Measurements from ENCODE around the gene DDRGK1. TPM values are rescaled to one million over a fixed set of nuclear protein-coding genes. Genes with fewer than 3 reads are reported as not detected.

DDRGK1 gene
- total and polyA plus RNA-seq, 2 of the 4 experiments (the other 2 are of a cell fraction), result 12.2 to 29.6 TPM

GRCh38 chr20:3233131-3233990, 28.9 kb upstream of the DDRGK1 start:
- Histone ChIP-seq H2BK20ac (ENCODE audit: low read depth, low read length) (no peak overlapping the region), H4K91ac (ENCODE audit: insufficient read depth, low read depth, low read length) (no peak overlapping the region), H3K23ac (ENCODE audit: low read depth, low read length) (no peak overlapping the region), H3K4me1 (ENCODE audit: control insufficient read depth, insufficient read depth, low read length) (no peaks in the 10 kb centered on the region), H3K9me1 (ENCODE audit: insufficient read depth, low read length) (no peaks in the 10 kb centered on the region), H3K27me3 (ENCODE audit: control insufficient read depth, insufficient read depth, low read length) (peaks cover 29% of the 10 kb centered on the region), H3K18ac (ENCODE audit: low read depth, low read length) (no peak overlapping the region), H2AK9ac (replicated peaks; ENCODE audit: low read depth, low read length, poor library complexity) (no peak overlapping the region), H3K4me3 (ENCODE audit: insufficient read depth, low read depth, low read length) (no peak overlapping the region), H2BK15ac (ENCODE audit: low read depth, low read length) (no peak overlapping the region), H3K9me3 (ENCODE audit: control insufficient read depth, insufficient read depth, low read length) (no peaks in the 10 kb centered on the region), H4K20me1 (ENCODE audit: insufficient read depth, low read length) (peaks cover 4% of the 10 kb centered on the region; the same call in 1 of the 2 replicates), H3K56ac (ENCODE audit: extremely low read depth, insufficient read depth, low read length) (no peak overlapping the region), H4K5ac (ENCODE audit: low read depth, low read length) (no peak overlapping the region), H3K27ac (ENCODE audit: insufficient read depth, low read length) (no peak overlapping the region), H4K8ac (ENCODE audit: low read depth in 2 of 2, low read length in 2 of 2) (no peak overlapping the region), H3K4ac (ENCODE audit: low read depth, low read length) (no peak overlapping the region), H3K14ac (replicated peaks; ENCODE audit: low read depth, low read length) (no peak overlapping the region), H3K9ac (ENCODE audit: low read depth, low read length) (no peak overlapping the region), H2BK120ac (ENCODE audit: low read depth, low read length) (no peak overlapping the region), H2AK5ac (ENCODE audit: low read depth, low read length) (no peak overlapping the region), H2AFZ (replicated peaks; ENCODE audit: low read length, poor library complexity) (no peak overlapping the region), H2BK5ac (ENCODE audit: low read depth, low read length, poor library complexity, severe bottlenecking) (no peak overlapping the region), H3K79me1 (ENCODE audit: low read depth in 1 of 2, low read length in 2 of 2) (no peaks in the 10 kb centered on the region), H3K36me3 (ENCODE audit: control insufficient read depth, insufficient read depth, low read length) (no peaks in the 10 kb centered on the region), H3K4me2 (ENCODE audit: low read depth, low read length) (no peak overlapping the region)
- in situ Hi-C loops (cut with MboI; ENCODE audit: low sequenced_read_pairs), result no loop called here
- POLR2A ChIA-PET (ENCODE audit: unreplicated experiment), result no interaction called here
- intact Hi-C loops (cut with micrococcal nuclease), result no loop called here
- BruUV-seq (replicated peaks), result no TSS peak
- CTCF ChIA-PET, result no interaction called here
- ATAC-seq (ENCODE audit: low read depth) (no peak), DNase-seq (no peak)
- TF ChIP-seq MXI1 (IDR thresholded peaks at IDR 0.05; ENCODE audit: borderline replicate concordance, low read depth, low read length), result no peak
- TF ChIP-seq FOS (IDR thresholded peaks at IDR 0.05; ENCODE audit: low read depth, low read length), result no peak
- TF ChIP-seq POLR2A (IDR thresholded peaks at IDR 0.05; ENCODE audit: low read depth, low read length), result no peak
- no peak for TF ChIP-seq MAZ (IDR thresholded peaks at IDR 0.05; ENCODE audit: borderline replicate concordance, low read depth, low read length)
- WGBS, 2 experiments (ENCODE audit: extremely low coverage in 2 of 2, insufficient read length in 1 of 2), result 73% methylated on average over 9 of the region's 32 CpGs; no CpG with 5 or more reads in 1 of the 2 experiments
- dilution Hi-C loops (cut with HindIII; ENCODE audit: low sequenced_read_pairs, unreplicated experiment), result no loop called here

Data from IMR-90 (cell line).